Lung (tissue), 12 donors: ENCODE data around the gene CDC73. TPM values are rescaled to one million over a fixed set of nuclear protein-coding genes. Genes with fewer than 3 reads are reported as not detected.

Experiments used
- ATAC-seq: fragments of 200-7000 bp; cut with Tn5 transposase; one replicate; pipeline ENCODE4 v1.9.1; 2020; ENCODE audit warnings: moderate number of reproducible peaks; ENCODE audit not compliant: insufficient read depth, low FRiP score
- DNase-seq, 3 donors: peaks; one replicate each; pipeline ENCODE4 v3.0.0-alpha.2; 2013 to 2017
- H3K27ac ChIP-seq, 2 donors: one replicate each; pipeline ENCODE4 v1.5.1; 2013; ENCODE audit warnings: mild to moderate bottlenecking in 2 of 2, moderate library complexity in 2 of 2, control low read depth in 1 of 2, inconsistent platforms in 1 of 2, low read depth in 1 of 2, low read length in 1 of 2
- H3K27me3 ChIP-seq, 3 donors: one replicate each; pipeline ENCODE4 v1.5.1; 2013; ENCODE audit warnings: low read length in 2 of 3; ENCODE audit not compliant: control insufficient read depth in 3 of 3, insufficient read depth in 3 of 3
- H3K36me3 ChIP-seq, 4 donors: one replicate each; pipeline ENCODE4 v1.5.1; 2013; ENCODE audit warnings: low read length in 4 of 4, mild to moderate bottlenecking in 1 of 4, moderate library complexity in 1 of 4; ENCODE audit not compliant: control insufficient read depth in 4 of 4, insufficient read depth in 4 of 4
- H3K4me1 ChIP-seq, 5 donors: one replicate each; pipeline ENCODE4 v1.5.1; 2013; ENCODE audit warnings: low read length in 5 of 5, mild to moderate bottlenecking in 2 of 5, moderate library complexity in 1 of 5; ENCODE audit not compliant: control insufficient read depth in 5 of 5, insufficient read depth in 5 of 5
- H3K4me3 ChIP-seq: one replicate; pipeline ENCODE4 v1.5.1; 2013; ENCODE audit warnings: mild to moderate bottlenecking, control low read depth, moderate library complexity
- H3K9ac ChIP-seq, 2 donors: one replicate each; pipeline ENCODE4 v1.5.1; 2013; ENCODE audit warnings: low read length in 2 of 2, control low read depth in 1 of 2; ENCODE audit not compliant: insufficient read depth in 1 of 2
- H3K9me3 ChIP-seq, 4 donors: one replicate each; pipeline ENCODE4 v1.5.1; 2013; ENCODE audit warnings: low read length in 3 of 4, mild to moderate bottlenecking in 1 of 4, moderate library complexity in 1 of 4; ENCODE audit not compliant: control insufficient read depth in 4 of 4, insufficient read depth in 3 of 4
- WGBS, 2 donors: extraction: QIAGEN DNeasy Blood & Tissue Kit; methylation state at CpG; one replicate each; pipeline ENCODE4 v1.1.7; 2013; 5-methylcytosine and 5-hydroxymethylcytosine counted together
- polyA plus RNA-seq, 2 donors: library from polyadenylated mRNA; stranded (reverse); fragments of 200-250 nt; gene quantifications; one replicate each; pipeline ENCODE4 v1.2.1, GENCODE V29; 2013
- total RNA-seq, 2 donors: library from RNA; depleted of rRNA in 1 of 2; stranded (reverse); fragments of >200 nt in 1 of 2; gene quantifications; one replicate each; pipeline ENCODE4 v1.2.1, GENCODE V29; 2014 to 2021
- TF ChIP-seq, protein P1 (sequence below): IDR thresholded peaks from 2 replicates; pipeline ENCODE4 v1.5.1; 2012; ENCODE audit warnings: mild to moderate bottlenecking; ENCODE audit errors: control extremely low read depth, extremely low read depth
- donor health status: control.
- donor health status: control.
- donor health status: Bipolar disorder and iron deficiency.
- donor health status: healthy.
- donor health status: DM: yes; HTN: yes; CAD: no.

CDC73 gene
- total and polyA plus RNA-seq, 4 donors: 7.8 to 64.2 (median 34.5) TPM

DNA sequence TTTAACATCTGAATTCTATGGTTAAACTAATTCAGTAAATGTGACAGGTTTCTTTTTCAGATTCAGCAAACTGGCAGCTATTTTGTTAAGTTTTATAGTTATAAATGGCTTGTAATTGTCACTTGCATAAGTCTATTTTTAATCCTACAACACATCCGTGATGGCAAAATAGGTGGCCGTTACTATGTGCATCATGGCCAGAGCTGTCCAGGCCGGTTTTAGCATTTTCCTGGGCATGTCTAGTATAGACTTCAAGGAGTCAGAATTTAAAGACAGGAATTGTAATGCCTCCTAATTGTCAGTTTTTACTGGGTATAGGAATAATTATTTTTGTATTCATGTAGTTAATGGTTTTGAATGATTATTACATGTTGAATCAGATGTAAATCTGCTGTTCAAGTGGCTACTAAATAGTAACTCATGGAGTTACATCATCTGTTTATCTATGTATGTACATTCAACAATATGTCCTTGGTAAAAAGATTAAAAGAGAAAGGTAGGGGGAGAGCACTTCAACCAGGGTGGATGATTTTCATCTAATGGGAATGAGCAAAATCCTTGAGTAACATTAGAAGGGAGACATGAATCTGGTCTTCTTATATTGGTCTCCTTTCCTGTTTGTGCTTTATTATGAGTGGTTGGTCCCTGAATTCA lies 67.7 kb downstream of the CDC73 start:
- H3K4me1 ChIP-seq: peaks cover 0 to 33% (median 8%) of the 10 kb centered on the region in 5 donors
- WGBS, 2 donors: 84 to 86% methylated on average over 3 of the region's 3 CpGs

DNA sequence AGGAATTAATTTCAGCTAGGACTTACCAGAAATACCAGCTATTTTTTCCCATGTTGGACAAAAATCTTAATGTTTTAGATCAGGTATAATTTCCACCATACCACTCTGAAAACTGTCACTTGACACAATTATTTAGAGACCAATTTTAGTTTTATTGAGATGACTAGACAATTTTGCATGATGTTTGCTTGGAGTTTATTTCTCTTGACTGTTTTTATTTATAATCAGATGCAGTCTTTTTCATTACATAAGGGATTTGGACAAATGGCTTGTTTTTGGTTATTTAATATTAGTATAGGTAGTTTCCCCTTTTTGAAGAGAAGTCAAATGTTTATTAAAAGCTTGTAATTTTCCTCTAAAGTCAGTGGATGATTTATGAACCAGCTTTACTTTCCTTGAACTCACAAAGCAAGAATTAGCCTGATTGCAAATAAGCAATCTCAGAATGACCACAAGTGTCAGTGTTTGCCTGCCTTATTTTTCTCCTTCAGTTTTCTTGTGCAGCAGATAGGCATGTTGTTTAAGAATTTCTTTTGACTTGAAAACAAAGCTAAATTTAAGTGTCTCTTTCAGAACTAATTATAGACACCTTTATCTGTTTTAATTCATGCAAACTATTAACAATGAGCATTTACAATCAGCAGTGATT lies 68.4 kb downstream of the CDC73 start:
- Histone ChIP-seq H3K9me3 (peaks cover 0 to 9% (median 3%) of the 10 kb centered on the region in 4 donors), H3K27ac (peak overlapping the region in 1 of 2 donors; percentile 21), H3K4me1 (peaks cover 0 to 33% (median 8%) of the 10 kb centered on the region in 5 donors), H3K36me3 (peaks cover 0 to 20% (median 3%) of the 10 kb centered on the region in 4 donors), H3K4me3 (no peak overlapping the region), H3K27me3 (no peaks in the 10 kb centered on the region), H3K9ac (no peak overlapping the region)
- TF ChIP-seq, protein P1, sequence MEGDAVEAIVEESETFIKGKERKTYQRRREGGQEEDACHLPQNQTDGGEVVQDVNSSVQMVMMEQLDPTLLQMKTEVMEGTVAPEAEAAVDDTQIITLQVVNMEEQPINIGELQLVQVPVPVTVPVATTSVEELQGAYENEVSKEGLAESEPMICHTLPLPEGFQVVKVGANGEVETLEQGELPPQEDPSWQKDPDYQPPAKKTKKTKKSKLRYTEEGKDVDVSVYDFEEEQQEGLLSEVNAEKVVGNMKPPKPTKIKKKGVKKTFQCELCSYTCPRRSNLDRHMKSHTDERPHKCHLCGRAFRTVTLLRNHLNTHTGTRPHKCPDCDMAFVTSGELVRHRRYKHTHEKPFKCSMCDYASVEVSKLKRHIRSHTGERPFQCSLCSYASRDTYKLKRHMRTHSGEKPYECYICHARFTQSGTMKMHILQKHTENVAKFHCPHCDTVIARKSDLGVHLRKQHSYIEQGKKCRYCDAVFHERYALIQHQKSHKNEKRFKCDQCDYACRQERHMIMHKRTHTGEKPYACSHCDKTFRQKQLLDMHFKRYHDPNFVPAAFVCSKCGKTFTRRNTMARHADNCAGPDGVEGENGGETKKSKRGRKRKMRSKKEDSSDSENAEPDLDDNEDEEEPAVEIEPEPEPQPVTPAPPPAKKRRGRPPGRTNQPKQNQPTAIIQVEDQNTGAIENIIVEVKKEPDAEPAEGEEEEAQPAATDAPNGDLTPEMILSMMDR: no peak
- ATAC-seq (no peak), DNase-seq (peak in 2 of 3 donors; percentile 70 to 80)

More for the DNA sequence above, 67.7 kb downstream of the CDC73 start:
- Histone ChIP-seq H3K27me3 (no peaks in the 10 kb centered on the region), H3K9me3 (peaks cover 0 to 9% (median 3%) of the 10 kb centered on the region in 4 donors), H3K4me3 (no peak overlapping the region), H3K9ac (no peak overlapping the region), H3K27ac (peak overlapping the region in 1 of 2 donors; percentile 43), H3K36me3 (peaks cover 0 to 20% (median 3%) of the 10 kb centered on the region in 4 donors)
- TF ChIP-seq, protein P1: no peak
- ATAC-seq: no peak
- DNase-seq: no peak

DNA sequence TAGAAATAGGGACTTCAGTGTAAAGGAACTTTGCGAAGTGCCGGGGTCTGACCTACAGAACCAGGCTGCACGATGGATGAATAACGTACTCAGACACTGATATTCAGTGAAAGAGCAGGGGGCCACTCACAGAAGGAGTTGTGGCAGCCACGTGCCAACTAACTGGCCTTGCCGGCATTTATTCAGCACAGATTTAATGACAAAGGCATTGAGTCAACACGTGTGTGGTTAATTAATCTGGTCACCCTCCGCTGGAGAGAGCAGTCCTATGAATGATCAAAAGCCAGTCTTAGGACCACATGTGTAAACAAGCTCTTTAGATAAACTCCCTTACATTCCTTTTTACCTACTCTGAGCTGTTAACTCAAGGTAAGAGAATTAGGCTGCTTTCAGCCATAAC lies 70.8 kb downstream of the CDC73 start:
- H3K4me3 ChIP-seq: no peak overlapping the region
- WGBS, 2 donors: 97% methylated on average over 8 of the region's 8 CpGs
- TF ChIP-seq, protein P1: no peak
- no peak overlapping the region for H3K27ac ChIP-seq
- H3K4me1 ChIP-seq: peaks cover 0 to 21% (median 6%) of the 10 kb centered on the region in 5 donors
- ATAC-seq: no peak
- H3K9me3 ChIP-seq: peaks cover 0 to 9% (median 3%) of the 10 kb centered on the region in 4 donors
- H3K9ac ChIP-seq: no peak overlapping the region
- peaks cover 0 to 15% (median 3%) of the 10 kb centered on the region in 4 donors for H3K36me3 ChIP-seq
- no peak for DNase-seq
- H3K27me3 ChIP-seq: no peaks in the 10 kb centered on the region
